Left renal cortex interstitium (tissue), 4 donors: ENCODE data around the gene BMX. TPM values are rescaled to one million over a fixed set of nuclear protein-coding genes. Genes with fewer than 3 reads are reported as not detected.

ENCODE experiments used
- DNase-seq, 4 donors: peaks; one replicate each; pipeline ENCODE4 v3.0.0-alpha.2; 2013; ENCODE audit warnings: low read depth in 4 of 4, low spot score in 2 of 4, missing footprints in 1 of 4
- polyA plus RNA-seq, 4 donors: library from polyadenylated mRNA; unstranded; fragments of 120-200 nt; gene quantifications; one replicate each; pipeline ENCODE4 v1.2.1, GENCODE V29; 2013; ENCODE audit not compliant: insufficient read length in 4 of 4

The BMX gene
- polyA plus RNA-seq, 4 donors, result 0.29 to 0.45 (median 0.37) TPM

DNA sequence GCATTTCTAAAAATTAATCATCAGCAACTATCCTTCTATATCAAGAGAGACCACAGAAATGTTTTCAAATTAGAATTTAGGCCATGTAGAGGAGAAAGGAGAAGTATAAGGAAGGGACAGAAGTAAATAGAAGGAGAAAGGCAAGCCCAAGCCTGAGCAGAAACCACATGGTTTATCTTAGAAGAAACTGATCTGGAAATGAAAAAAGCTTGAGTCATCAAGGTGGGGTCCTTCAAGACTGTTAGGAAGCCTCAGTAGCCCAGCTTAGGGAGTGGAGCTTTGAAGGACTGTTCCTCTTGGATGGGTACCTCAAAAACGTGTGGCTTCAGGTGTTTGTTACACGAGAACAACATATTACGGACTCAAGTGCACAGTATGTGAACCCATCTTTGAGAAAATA lies 4.5 kb downstream of the BMX start:
- DNase-seq, result no peak

DNA sequence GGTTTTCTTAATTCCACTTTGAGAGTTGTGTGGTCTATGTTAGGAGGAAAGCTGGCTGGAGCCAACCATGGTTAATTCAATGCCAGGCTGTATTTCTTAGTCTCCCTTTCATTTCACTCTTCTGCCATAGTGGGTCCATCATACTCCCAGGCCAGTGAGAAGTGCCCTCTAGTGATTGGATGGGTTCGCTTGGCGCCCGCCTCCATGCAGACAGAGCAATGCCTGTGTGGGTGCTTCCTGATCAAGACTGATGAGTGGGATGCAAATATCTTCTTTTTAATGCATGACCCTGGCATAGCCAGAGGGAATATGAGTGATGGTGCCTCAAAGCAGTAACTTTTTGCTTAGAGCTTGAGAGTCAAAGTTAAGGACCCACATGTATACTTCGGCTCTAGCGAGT lies 6.4 kb downstream of the BMX start:
- DNase-seq, result no peak

DNA sequence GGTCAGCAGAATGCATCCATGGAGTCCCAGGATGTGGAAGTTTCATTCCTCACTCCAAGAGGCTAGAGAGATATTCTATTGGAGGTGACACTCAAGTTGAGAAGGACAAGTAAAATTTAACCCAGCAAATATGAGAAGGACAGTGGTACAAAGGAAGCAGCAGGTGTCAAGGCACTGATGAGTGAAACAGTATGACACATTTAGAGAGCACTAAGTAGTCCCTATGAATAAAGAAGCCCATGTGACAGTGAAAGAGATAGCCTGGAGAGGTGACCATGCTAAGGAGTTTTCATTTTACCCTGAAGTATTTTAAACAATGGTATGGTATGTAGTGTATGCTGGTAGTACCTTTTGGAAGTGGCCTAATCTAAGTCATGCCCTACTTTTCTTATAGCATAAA lies 9.2 kb downstream of the BMX start:
- no peak for DNase-seq

DNA sequence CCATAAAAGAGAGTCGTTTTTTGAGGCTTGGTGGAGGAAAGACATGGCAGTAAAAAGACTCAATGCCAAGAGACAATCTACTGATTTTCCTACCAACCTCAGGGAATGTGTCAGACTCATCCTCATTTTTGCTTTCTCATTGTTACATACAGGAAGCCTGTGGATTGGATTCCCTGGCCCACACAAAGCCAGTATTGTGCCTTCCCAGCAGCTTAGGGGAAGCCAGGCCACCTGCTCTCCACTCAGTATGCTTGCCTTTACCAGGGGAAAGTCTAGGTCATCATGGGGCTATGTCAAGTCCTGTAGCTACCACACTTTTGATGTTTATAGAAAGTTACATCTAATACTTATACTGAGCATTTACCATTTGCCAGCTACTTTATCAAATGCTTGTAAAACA lies 11.0 kb downstream of the BMX start:
- DNase-seq, result no peak

DNA sequence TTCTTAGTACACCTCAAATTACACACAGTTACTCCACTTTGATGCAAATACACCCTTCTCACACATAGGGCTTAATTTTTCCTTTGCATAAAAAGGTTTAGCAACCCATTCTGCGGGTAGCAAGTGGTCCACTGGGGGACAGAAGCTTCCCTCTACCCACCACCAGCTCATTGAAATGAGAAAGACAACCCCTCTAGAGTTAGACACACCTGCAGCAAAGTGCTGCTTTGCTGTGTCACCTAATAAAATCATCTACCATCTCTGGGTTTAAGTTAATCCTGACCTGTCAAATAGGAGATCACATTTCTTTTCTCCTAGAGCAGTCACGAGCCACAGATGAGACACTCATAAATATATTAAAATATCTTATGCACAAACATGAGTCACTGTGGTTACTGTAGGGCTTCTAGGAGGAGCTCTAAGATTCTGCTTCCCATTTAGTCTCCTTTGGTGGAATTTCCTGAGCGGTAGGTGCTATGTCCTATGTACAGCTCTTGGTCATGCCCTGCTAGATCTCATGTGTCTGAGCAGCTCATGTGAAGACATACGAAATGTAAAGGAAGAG lies 11.9 kb downstream of the BMX start:
- no peak for DNase-seq

DNA sequence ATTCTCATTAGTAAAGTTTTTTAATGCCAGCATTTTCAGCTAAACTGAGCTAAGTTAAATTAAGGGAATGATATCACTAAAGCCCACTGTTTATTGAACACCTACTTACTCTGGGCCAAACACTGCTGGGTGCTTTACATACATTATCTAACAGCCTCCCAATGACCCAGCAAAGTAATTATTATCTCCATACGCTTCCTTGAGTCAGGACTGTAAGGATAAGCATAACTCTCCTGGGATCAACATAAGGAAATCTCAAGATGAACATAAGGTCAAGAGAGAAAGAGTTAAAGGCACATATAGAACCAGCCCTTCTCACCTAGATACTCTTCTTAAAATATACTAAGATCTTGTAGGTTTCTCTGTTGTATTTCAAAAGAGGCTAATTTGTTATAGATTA lies 13.7 kb downstream of the BMX start:
- no peak for DNase-seq

DNA sequence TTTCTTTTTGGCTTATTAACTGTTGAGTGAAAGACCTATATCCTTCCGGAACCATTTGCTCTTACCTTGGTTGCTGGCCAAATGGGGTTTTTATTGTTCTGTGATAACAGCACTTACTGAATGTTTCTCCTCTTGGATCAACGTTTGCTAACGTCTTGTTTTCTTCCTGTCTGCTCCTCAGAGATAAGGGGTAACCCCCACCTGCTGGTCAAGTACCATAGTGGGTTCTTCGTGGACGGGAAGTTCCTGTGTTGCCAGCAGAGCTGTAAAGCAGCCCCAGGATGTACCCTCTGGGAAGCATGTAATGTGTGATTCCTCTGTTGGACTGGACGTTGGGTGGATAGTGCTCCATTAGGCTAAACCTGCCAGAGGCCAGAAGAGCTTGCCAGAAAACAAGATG lies 15.3 kb downstream of the BMX start:
- no peak for DNase-seq

DNA sequence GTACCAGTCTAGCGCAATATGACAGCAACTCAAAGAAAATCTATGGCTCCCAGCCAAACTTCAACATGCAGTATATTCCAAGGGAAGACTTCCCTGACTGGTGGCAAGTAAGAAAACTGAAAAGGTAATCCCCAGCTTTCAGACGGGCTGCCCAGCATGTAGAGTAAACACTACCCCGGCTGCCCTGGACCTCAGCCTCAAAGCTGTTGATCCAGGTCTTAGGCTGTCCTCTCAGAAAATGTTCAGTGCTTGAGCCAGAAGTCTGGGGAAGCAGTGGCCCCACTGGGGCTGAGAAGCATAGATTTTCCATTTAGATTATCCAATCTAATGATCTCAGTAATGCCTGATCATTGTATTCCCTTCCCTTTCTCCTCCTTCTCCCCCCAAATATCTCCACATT lies 21.9 kb downstream of the BMX start:
- no peak for DNase-seq

DNA sequence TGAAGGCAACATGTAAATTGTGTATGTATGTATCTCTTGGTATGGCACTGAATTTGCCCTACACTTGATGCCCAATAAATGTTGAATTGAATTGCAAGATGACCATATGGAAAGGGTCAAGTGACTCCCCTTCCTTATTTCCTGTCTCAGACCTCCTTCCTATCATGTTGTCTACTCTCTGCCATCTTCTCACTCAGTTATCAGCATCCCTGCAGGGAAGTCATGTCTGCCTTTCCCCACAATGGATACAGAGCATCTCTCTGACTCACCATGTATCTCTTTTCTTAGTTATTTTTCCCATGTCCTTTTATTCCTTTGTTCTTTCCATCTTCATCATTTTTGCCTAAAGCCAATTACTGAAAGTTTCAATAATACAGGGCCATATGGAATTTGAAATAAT lies 22.5 kb downstream of the BMX start:
- DNase-seq, result no peak

DNA sequence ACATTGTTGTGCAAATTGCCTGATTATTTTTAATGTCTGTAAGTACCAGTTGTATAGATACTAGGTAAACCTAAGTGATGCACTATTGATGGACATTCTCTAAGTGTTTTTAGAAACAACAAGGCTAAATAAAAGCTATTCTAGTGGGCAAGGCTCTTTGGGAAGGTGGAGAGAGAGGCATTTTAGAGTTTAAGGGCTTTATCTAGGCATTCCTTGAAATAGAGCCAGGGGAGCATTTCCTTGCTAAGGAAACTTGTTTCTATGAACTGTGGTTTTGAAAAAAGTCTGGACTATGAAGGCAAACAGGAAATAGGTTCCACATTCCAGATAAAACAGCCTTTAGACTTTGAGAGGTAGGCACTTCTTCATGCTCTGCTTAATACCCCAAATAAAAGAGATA lies 23.8 kb downstream of the BMX start:
- no peak for DNase-seq

DNA sequence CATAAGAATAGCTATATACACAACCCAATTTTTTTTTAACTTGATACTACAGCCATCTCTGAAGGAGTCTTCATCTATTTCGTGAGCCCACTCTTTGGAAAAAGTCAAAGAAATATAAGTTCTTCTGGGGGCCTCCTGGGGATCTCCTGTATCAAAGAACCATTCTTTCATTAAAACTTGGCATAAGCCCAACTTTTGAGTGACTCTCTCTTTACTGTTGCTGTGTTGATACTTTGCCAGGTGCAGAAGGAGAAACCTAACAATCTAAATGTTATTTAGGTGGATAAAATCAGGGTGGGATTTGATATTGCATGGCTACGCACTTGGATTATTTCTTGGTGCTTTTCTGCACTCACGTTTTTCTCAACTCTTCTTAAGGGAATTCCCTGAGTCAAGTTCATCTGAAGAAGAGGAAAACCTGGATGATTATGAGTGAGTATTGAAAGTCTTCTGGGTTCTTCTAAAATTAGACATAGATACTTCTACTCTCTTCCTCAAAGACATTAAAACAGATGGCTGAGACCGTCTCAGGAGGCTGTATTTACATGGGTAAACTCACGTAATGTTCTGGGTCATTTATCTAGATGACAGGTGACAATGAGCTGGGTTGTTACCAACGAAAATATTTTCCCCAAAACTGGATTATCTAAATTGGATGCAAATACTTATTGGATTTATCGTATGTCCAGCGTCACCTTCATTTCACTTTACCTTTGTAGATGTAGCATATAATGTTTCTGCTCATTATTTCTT lies 25.2 kb downstream of the BMX start:
- no peak for DNase-seq

DNA sequence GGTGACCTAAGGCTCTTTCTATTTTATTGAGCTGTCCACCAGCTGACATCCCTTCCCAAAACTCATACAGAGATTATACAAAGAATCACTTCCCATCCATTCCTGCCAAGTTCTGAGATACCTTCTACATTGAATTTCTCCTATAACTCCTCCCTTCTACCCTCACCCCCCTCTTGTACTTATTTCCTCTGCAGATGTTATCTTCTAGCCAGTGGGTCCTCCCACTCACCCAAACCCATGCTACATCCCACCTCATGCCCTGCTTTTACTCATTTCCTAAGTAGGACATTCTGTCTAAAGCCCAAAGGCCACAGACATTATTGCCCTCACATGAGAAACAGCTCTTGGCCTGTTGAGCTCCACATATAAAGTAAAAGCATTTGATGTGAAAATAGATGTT lies 28.6 kb downstream of the BMX start:
- DNase-seq, result no peak

DNA sequence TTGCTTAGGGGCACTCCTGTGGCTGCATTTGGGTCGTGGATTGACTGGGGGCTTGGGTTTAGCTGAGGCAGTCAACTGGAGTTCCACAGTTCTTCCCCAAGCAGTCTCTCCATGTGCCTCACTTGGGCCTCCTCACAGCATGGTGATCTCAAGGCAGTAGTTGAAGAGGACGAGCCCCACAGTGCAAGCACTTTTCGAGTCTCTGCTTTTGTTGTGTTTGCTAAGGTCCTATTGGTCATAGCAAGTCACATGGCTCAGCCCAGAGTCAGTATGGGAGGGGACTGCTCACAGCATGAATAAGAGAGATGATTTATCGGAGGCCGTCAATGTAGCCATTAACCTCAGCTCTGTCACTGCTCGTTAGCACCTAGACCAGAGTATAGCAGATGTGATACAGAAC lies 29.7 kb downstream of the BMX start:
- DNase-seq, result no peak

DNA sequence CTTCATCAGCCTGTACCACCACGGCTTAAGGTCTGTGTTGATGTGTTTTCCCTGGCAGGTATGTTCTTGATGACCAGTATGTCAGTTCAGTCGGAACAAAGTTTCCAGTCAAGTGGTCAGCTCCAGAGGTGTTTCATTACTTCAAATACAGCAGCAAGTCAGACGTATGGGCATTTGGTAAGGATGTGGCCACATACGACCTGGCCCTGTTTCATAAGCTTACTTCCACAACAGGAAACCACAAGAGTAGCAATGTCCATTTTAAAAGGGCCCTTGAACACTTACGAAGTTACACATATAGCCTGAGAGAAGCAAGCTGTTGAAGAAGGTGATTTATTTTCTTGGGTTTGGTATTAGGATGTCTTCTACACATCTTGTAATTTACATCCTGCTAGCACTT lies 46.1 kb downstream of the BMX start:
- DNase-seq, result no peak

DNA sequence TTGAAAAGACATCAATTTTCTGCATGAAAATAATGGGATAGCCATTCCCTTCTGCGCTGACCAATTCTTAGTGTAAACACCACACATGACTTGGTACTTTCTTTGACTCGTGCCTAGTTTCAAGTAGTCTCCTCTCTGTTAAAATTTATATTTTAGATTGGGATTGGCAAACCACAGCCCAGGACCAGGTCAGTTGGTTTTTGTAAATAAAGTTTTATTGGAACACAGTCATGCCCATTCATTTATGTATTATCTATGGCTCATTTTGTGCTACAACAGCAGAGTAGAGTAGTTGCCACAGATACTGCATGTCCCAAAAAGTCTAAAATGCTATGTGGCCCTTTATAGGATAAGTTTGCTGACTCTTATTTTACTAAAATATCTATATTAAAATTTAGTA lies 46.7 kb downstream of the BMX start:
- no peak for DNase-seq

DNA sequence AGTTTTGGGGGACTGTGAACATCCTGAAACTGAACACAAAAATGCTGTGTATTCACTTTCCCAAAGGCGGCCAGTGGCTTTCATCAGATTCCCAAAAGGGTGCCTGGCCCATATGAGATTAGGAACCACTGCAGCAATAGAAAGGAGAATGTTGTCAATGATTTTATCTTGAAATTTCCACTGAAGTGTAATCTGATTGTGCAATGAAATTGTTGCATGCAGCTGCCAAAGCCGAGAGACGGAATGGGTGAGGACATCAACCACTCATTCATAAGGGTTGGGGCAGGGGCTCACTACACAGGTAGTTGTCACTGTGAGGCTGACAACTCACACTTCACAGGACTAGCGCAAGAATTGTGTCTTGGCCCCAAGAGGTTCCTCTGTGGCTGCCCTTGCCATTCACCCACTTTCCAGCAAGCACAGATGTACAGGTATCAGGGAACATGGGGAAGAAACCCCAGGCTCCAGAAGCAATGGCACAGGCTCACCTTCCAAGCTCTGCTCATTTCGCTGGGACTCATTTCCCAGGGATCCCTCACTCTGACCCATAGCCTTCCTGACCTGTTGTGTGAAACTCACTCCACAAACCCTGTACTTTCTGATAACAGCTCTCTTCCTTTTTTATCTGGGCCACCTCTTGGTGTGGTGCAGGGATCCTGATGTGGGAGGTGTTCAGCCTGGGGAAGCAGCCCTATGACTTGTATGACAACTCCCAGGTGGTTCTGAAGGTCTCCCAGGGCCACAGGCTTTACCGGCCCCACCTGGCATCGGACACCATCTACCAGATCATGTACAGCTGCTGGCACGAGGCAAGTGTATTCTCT lies 48.8 kb downstream of the BMX start:
- no peak for DNase-seq

DNA sequence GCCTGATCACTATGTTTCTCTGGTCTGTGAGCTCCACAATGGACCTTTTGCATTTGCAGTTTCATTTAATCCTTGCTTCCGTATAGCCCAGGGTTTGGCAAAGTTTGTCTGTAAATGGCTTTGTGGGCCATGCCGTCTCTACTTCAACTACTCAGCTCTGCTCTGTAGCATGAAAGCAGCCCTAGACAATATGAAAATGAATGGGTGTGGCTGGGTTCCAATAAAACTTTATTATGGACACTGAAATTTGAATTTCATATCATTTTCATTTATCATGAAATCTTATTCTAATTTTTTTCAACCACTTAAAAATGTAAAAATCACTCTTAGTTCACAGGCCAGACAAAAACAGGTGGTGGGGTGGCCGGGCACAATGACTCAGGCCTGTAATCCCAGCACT lies 58.6 kb downstream of the BMX start:
- no peak for DNase-seq

DNA sequence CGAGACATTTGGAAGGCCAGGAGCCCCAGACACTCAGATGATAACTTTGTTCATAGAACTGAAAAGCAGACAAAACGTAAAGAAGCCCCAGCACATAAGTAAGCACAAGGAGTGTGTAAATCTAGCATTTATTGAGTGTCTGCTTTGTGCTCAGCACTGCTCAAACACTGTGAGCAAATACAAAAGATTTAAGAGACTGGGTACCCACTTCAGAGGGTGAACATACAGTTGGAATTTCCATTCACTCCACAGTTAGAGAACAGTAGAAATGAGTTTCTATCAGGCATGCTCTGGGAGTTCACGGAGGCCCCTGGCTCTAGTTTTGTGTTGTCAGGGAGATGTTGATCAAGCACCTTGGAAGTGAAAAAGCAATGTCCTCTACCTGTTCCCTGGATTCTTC lies 60.3 kb downstream of the BMX start:
- no peak for DNase-seq

DNA sequence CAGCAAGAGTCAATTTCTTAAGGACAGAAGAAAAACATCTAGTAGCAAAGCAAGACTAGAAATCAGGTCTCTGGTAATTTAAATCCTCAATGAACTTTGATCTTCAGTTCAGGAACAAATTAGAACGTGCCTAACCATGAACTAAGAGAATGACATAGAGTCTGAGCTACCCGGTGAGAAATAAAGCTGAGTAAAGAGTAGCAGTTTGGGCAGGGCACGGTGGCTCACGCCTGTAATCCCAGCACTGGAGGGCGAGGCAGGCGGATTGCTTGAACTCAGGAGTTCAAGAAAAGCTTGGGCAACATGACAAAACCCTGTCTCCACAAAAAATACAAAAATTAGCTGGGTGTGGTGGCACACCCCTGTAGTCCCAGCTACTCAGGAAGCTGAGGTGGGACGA lies 62.4 kb downstream of the BMX start:
- DNase-seq, result no peak

DNA sequence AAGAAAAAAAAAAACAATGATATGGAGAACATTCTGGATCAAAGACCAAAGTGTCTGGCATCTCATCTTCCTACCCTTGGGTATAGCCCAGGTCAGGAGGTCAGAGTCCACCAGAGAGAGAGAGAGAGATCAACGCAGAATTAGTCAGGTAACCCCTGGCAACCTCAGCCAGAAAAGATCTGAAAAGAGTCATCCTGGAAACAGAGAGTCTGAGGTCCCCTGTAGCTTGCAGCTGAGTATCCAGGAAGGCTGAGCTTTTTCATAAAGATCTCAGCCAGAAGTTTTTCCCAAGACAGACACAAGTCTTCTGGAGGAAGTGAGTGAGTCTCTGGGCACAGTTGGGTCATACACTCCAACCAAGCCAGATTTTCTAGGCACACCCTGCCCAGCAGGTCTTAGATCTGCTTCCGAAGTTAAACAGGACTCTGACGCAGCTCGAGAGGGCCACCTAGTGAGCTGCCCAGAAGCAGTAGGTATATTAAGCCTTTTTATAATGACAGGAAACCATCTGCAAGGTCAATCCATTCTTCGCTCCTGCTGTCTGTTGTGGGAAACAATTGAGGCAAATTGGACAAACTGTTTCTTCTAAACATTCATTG lies 64.5 kb downstream of the BMX start:
- DNase-seq, result peak in 1 of 4 donors; percentile 15

DNA sequence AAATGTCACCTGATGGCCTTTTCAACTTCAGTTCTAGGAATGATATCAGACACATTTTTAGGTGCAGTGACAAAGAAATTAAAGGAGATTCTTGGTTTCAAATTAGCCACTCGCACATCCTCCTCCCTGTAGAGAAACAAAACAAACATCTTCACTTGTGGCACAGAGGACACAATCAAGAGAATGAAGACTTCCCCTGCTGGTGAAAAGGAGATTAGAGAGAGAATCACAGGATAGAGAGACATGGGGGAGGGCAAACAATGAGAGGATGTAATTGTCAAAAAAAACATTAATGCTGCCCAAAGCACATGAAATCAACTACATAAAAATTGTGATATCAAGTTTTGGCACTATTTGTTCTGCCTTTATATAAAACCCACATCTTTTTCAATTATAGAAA lies 65.6 kb downstream of the BMX start:
- no peak for DNase-seq

DNA sequence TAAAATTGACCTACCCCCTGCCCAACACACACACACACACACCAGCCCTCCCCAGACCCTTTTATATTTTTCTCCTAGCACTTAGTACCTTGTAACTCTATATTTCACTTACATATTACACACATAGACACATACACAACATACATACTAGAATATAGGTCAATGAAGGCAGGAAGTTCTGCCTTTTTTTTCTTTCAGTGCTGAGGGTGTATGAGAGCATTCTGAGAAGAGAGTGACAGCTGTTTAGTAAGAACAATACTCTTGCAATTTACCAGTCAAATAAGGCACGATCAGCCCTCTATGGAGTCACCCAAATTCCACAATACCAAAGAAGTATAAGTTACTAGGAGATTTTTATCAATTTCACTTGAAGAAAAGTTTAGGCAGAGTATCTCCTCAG lies 66.7 kb downstream of the BMX start:
- DNase-seq, result no peak
